T-helper 1 cell treated with Interleukin-12 subunit alpha and Interleukin-12 subunit beta and Interleukin-4 antibody, amounts not matched to agents 30 ng/mL and 1 ng/mL, for 36 hours (primary cell): ENCODE measurements around the gene ACO1. TPM values are rescaled to one million over a fixed set of nuclear protein-coding genes. Genes with fewer than 3 reads are reported as not detected.

ENCODE experiments used
- intact Hi-C: fragments of 100-400 bp; cut with micrococcal nuclease; formaldehyde crosslinking; loops from one replicate; pipeline ENCODE4 v1.15.1; 2024
- total RNA-seq: library from RNA; stranded (reverse); gene quantifications from 2 replicates; pipeline ENCODE4 v1.2.3, GENCODE V29; 2022

The ACO1 gene
- total RNA-seq, 1 donor from 2014 or later, result 6.9 TPM

DNA sequence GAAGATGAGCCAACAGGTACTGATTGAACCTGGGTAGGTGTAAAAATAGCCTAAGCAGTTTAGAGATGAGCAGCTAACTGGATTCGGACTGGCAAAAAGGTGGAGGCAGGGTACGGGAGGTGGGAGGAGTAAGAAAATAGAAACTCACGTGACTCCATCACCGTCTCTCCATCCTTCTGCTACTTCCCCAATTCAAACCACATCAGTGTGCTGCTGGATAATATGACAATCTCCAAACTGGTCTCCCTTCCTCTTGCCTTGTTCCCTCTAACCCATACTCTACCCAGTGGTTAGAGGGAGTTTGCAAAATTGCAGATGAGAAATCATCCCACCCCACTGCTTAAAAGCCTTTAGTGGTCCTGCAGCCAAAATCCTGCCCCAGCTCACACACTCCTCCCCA is 98.9 kb downstream of the ACO1 start:
- intact Hi-C loops, result no loop called here

DNA sequence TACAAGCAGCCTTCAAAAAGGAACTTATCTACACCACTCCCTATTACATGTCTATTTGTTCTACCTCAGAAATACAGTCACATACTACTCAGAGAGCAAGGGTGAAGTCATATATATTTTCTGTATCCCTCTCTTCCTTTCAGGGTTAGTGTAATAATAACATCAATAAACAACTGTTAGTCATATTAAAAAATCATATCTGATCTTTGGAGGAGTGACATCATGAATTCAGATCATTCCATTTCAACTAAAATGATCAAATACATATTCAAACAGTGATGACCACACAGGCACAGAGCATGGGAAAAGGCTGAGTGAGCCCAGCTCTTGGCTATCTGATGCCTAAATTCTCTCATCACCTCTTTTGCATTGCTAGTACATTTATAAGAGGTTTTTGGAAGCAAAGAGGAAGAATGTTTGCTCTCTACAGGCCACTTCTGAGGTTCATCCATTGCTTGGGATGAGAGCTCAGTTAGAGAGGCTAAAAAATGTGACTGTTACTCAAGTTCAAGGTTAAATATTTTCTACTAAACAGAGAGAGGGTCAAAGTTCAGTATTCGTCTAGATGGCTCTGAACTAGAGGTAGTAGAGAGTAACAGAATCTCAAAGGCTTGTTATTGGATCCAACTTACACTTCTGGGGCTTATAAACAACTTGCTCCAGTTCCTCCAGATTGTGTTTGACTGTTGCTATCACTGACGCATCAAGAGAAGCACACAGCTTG is 102.6 kb downstream of the ACO1 start:
- intact Hi-C loops, result no loop called here

DNA sequence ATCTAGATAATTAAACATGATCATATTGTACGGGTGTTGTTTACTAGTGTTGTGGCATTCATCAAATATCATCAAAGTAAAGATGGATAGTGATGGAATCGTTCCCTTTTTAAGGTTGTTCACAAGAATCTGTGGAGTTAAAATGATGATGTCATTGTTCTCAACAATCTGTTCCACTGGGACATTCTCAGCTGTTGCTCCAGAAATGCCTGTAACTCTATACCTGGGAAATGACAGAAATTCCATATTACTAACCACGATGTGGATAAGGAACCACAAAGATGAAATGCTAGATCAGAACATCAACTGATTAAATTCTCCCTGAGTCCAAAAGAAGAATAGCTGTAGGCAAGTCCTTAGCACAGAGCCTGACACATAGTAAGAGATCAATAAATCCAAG is 103.5 kb downstream of the ACO1 start:
- intact Hi-C loops, result no loop called here

DNA sequence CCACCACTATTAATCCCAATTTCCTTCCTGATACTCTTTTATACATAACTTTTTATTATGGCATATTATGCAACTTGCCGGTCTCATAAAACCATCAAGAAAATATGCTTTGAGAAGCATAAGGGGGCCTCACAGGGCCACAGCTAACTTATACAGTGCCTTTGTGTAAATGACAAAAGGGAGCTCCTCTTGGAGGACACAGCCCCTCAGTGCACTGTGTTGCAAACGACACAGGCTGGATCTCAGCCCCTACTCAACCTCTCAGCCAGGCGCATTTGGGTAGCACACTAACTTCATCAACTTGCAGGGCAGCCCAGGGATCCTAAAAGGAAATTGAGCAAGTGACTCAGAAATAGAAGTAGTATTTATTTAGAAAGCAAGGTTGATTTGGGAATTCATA is 106.2 kb downstream of the ACO1 start:
- intact Hi-C loops, result no loop called here

DNA sequence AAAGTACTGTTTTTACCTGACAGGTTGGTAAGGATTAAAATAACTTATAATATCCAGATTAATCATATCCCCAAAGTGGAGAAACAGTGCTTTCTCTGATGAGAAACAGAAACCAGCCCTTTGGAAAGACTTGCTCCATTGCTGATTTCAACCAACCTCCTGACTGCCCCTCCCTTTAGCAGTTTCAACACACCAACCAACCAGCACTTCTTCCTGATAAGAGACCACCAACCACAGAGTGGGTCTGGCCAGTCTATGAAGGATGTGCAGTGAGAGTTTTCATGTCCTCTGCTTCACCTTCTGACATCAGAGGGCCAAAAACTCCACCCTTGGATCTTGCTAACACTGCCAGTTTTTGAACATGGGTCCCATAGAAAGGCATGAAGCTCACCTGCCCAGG is 113.5 kb downstream of the ACO1 start:
- intact Hi-C loops, result no loop called here

DNA sequence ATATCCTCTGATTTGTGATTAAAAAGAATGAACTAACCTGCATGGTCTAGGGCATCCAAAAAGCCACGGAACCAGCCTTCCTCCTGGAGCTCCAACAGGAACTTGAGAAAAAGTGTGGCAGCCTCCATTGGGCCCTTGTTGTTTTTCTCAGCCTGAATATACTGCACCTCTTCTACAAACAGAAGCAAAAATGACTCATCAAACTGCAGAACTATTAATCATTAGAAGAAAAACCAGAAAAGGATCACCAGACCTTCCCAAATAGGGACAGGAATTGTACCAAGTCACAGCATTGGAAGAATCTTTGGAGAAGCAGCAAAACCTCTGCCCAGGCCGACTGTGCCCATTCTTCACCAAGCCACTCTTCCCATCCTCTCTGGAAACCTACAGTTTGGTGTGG is 116.3 kb downstream of the ACO1 start:
- intact Hi-C loops, result no loop called here

DNA sequence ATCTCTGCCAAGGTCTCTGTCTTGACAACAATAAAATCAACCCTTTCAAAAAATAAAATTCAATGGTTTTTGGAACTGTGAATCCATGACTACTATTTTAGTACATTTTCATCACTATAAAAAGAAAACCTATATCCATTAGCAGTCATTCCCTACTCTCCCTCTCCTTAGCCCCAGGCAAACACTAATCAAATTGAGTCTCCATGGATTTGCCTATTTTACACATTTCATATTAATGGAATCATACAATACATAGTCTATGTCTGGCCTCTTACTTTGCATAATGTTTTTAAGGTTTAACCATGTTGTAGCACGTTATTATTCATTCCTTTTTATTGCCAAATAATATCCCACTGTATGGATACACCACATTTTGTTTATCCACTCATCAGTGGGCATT is 117.4 kb downstream of the ACO1 start:
- intact Hi-C loops, result no loop called here

DNA sequence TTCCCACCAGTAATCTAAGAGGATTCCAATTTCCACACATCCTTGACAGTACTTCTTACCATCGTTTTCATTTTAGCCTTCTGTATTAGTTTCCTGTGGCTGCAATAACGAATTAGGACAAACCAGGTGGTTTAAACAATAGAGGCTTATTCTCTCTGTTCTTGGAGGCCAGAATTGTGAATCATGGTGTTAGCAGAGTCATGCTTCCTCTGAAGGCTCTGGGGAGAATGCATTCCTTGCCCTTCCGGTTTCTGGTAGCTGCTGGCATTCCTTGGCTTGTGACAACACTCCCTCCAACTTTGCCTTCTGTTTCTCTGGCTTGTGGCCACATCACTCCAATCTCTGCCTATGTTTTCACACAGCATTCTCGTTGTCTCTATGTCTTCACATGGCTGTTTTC is 118.0 kb downstream of the ACO1 start:
- intact Hi-C loops, result no loop called here

DNA sequence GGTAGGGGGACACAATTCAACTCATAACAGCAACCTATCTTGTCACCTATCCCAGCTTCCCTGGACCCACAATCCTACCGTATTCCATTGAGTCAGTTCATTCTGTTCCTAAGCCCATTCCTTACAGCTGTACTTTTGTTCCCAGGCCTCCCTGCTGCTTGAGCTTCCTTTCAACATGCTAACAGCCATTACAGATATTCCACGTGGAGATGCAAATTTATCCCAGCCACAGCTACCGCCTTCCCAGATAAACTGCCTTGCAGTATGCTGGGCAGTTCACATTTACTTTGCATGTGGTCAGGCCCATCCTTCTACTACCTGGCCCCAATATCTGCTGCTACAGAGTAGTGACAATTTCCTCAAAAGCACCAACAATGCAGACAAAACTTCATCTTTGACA is 118.6 kb downstream of the ACO1 start:
- intact Hi-C loops, result no loop called here

Other genes with a start within 250 kb of the ACO1 start
- gene RIGI, start 141.6 kb downstream of the ACO1 start, total RNA-seq, result 30.9 and 31.3 TPM in 2 replicates
- gene SMIM27, start 167.7 kb downstream of the ACO1 start, total RNA-seq, result 10.3 and 11.7 TPM in 2 replicates
- gene TOPORS, start 167.9 kb downstream of the ACO1 start, total RNA-seq, result 11.7 and 12.0 TPM in 2 replicates
- 36.3 and 36.9 TPM in 2 replicates for gene NDUFB6, start 188.5 kb downstream of the ACO1 start, total RNA-seq